Measurements from ENCODE around the gene HLA-DOB.

DNA sequence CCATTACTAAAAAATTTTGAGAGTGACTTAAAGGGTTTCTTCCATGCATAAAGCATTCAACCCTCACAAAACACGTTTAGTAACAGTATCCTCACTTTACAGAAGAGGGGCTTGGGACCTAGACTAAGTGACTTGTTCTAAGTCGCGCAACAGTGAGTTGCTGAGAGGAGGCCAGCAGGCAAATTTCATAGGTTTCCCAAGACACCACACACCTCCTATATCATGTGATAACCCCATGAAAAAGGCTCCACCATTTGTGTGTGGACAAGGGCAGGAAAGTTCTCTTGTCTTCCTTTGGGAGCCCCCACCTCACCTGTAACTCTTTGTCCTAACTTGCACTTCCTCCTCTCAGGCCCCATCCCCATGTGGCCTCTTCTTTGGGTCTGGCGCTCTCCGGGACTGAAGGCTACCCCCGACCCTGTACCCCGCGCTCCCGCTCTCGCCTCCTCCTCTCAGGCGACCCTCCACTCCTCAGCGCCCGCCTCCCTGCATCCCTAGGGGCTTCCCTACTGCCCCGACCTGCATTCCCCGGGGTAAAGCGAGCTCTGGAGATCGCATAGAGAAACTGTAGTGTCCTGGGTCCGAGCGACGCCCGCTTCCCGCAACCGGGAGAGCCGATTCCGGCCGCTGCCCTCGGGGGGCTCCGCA is 26.7 kb upstream of the HLA-DOB start:
- no peak for TF ChIP-seq POLR2AphosphoS5 (IDR thresholded peaks at IDR 0.05)
- TF ChIP-seq, protein P1, sequence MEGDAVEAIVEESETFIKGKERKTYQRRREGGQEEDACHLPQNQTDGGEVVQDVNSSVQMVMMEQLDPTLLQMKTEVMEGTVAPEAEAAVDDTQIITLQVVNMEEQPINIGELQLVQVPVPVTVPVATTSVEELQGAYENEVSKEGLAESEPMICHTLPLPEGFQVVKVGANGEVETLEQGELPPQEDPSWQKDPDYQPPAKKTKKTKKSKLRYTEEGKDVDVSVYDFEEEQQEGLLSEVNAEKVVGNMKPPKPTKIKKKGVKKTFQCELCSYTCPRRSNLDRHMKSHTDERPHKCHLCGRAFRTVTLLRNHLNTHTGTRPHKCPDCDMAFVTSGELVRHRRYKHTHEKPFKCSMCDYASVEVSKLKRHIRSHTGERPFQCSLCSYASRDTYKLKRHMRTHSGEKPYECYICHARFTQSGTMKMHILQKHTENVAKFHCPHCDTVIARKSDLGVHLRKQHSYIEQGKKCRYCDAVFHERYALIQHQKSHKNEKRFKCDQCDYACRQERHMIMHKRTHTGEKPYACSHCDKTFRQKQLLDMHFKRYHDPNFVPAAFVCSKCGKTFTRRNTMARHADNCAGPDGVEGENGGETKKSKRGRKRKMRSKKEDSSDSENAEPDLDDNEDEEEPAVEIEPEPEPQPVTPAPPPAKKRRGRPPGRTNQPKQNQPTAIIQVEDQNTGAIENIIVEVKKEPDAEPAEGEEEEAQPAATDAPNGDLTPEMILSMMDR (IDR thresholded peaks at IDR 0.05) = no peak
